GM18909 (cell line): ENCODE results near the gene OXTR.

ENCODE experiments used
- ATAC-seq: cut with Tn5 transposase; IDR thresholded peaks from one replicate; pipeline ENCODE4 v1.9.1; 2021; ENCODE audit warnings: mild to moderate bottlenecking; ENCODE audit not compliant: unreplicated experiment, poor library complexity

Gene OXTR

GRCh38 chr3:8745619-8746370 is 23.6 kb downstream of the OXTR start:
- no peak for ATAC-seq

GRCh38 chr3:8743911-8744310 is 25.5 kb downstream of the OXTR start:
- no peak for ATAC-seq

GRCh38 chr3:8743021-8743601 is 26.3 kb downstream of the OXTR start:
- ATAC-seq: no peak

GRCh38 chr3:8741581-8742261 is 27.7 kb downstream of the OXTR start:
- no peak for ATAC-seq

GRCh38 chr3:8739757-8740504 is 29.5 kb downstream of the OXTR start:
- ATAC-seq: no peak

- ATAC-seq: no peak
Measured at GRCh38 chr3:8738639-8739038, 30.8 kb downstream of the OXTR start.

- ATAC-seq: no peak
Measured at GRCh38 chr3:8737823-8738222, 31.6 kb downstream of the OXTR start.

- ATAC-seq: no peak
Measured at GRCh38 chr3:8737301-8737700, 32.1 kb downstream of the OXTR start.

GRCh38 chr3:8736436-8736835 is 33.0 kb downstream of the OXTR start:
- no peak for ATAC-seq

- no peak for ATAC-seq
Measured at GRCh38 chr3:8734908-8735307, 34.5 kb downstream of the OXTR start.

GRCh38 chr3:8734137-8734878 is 35.1 kb downstream of the OXTR start:
- no peak for ATAC-seq

- ATAC-seq: no peak
Measured at GRCh38 chr3:8733332-8734094, 35.9 kb downstream of the OXTR start, which contains the start of gene CAV3. Gene CAV3, plus strand, starts transcription at chr3:8733802. Its CDS starts 75 bp downstream, at chr3:8733877.

- ATAC-seq: no peak
Measured at GRCh38 chr3:8732413-8732812, 37.0 kb downstream of the OXTR start.

- no peak for ATAC-seq
Measured at GRCh38 chr3:8730656-8731055, 38.8 kb downstream of the OXTR start.

- no peak for ATAC-seq
Measured at GRCh38 chr3:8729479-8729878, 39.9 kb downstream of the OXTR start.

GRCh38 chr3:8727605-8728512 is 41.6 kb downstream of the OXTR start:
- no peak for ATAC-seq

GRCh38 chr3:8724108-8724752 is 45.2 kb downstream of the OXTR start:
- no peak for ATAC-seq

- no peak for ATAC-seq
Measured at GRCh38 chr3:8723612-8724011, 45.8 kb downstream of the OXTR start.
